DMS53 treated with DMSO at 0.1 percent for 48 hours (cell line): Measurements from ENCODE around the gene ACADSB.

Source experiments
- DNase-seq: peaks from one replicate; lab custom pipeline; 2025; ENCODE audit not compliant: unreplicated experiment; lab: John Stamatoyannopoulos, UW

ACADSB gene

DNA sequence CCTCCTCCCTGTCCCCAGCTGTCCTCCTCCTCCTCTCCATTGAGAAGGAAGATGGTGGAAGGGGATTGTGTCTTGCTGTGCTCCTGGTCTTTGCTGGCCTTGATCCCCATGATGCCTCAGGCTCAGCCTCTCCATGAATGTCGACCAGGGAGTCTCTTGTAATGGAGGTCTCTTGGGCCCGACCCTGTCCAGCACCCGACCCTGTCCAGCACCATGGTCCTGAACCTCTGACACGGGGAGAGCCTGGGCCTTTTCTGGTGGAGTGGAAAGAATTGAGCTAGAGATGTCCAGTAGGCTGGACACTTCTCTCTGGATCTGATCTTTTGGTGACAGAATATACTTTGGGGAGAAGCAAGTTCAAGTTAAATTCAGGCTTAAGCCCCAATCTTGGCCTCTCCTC, 84.7 kb downstream of the ACADSB start:
- DNase-seq: no peak

DNA sequence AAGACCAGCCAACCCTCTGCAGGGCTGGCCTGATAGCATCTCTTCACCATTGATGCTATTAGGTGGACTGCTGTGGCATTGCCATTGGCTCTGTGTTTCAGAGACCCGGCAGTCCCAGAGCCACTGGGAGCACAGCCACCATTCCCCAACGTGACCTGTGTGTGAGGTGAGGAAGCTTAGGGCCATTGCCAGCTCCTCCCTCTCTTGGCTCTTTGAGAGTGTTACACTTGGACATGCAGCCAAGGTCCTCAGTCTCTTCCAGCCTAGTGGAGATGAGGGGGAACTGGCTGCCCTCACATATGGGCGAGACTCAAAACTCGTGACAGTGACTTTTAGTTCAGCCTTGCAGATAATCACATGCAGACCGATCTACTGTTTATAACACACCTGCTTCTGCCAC, 87.6 kb downstream of the ACADSB start:
- DNase-seq: no peak

DNA sequence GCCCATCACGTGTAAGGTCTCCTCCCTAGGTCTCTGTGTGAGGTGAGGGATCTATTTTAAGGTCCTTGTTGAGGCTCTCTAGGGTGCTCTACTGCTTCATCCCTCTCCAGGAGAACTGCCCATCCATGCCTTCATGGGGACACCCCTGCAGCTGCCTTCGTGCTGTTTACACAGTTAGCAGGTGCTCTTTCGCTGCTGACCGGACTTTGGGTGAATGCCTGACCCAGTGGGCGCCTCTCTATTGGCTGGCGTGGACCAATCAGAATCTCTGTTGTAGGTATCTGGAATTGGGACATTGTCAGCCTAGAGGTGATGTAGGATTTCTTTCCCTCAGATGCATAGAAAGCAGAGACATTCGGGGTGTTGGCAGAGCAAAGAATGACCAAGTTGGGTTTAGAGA, 88.2 kb downstream of the ACADSB start:
- DNase-seq: no peak

DNA sequence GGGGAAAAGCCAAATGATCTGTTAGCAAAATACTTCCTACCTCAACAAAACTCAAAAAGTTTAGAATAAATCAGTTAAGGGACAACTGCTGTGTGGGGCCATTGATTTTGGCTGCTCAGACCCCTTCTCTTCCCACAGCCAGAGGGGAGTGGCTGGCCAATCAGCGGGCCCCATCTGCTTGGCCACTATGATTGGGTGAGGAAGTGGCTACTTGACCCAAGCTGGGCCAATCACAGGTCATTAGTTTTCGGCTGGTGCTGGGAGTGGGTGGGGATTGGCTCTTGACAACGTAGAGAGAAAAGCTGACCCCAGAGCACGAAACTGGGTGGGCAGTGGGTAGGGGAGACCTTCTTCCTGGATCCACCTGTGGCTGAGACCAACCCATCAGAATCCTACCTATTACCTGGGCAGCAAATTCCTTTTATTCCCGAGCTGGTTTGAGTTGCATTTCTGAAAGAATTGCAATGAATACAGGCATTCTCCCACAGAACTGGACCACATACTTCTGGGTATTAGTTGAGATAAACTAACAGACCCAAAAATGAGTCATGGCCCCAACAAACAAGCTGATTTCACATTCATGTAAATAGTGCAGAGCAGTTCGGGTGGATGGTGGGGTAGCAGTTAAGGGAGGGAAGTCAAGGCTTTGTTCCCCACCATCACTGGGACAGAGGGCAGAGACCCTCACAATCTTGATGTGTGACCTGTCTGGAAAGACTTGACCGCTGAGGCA, 91.4 kb downstream of the ACADSB start:
- DNase-seq: no peak

DNA sequence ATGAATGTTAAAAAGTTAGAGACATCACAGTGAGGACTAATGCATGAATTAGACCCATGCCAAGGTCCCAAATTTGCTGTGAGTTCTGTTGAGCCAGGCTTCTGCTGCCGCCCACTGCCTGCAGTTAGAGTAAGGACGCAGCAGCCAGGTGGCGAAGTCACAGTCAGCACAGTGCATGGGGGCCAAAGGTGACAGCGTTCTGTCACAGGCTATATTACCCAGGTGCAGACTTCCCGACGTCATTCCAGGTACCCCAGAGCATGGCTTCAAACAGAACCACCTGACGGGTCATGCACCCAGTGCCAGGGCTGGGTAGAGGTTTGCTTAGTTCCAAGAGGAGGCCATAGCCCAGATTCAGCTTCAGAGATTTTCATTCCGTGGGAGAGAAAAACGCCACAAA, 93.1 kb downstream of the ACADSB start:
- no peak for DNase-seq

DNA sequence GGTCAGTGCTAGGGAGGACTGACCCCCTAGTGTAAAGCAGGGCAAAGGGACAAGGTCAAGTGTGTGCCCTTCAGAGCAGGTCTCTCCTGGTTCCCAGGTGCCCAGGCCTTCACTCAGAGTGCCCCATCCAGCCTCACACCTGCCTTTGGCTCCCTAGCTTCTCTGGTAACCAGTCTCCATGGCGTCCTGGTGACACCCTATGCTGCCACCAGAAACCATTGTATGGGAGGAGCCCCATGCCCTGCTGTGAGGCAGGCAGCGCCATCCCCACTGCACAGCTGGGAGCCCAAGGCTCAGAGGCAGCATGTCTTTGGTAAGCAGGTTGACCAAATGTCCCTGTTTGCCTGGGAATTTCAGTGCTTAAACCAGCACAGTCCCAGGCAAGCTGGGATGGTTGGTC, 93.9 kb downstream of the ACADSB start:
- DNase-seq: no peak

DNA sequence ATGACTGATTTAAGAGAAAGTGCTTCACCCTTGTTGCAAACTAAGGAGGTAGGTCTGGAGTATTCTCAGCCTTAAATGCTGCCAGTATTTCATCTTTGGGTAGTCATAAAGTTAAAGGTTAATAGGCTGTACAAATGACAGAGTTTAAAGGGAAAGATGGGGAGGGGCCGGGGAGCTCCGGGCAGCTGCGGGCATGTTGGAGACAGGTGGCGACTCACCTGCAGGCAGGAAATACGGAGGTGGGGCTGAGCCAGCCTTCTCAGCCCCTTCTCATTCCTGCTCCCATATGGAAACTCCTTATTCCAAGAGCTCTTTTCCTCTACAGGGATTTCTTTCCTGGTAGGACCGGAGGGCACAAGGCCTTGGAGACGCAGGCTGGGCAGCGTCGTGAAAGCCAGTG, 95.1 kb downstream of the ACADSB start:
- DNase-seq: no peak
